ENCODE measurements around the gene BMP10.

GRCh38 chr2:68889021-68889420 is 17.8 kb upstream of the BMP10 start:
- TF ChIP-seq CTCF (conservative IDR thresholded peaks at IDR 0.05) (no peak), ZFX (IDR thresholded peaks at IDR 0.05) (no peak)
